ENCODE results near the gene TMSB10. TPM values are rescaled to one million over a fixed set of nuclear protein-coding genes. Genes with fewer than 3 reads are reported as not detected.

Gene TMSB10
- total RNA-seq, 1 experiment from 2014 or later: 1,437 TPM

DNA sequence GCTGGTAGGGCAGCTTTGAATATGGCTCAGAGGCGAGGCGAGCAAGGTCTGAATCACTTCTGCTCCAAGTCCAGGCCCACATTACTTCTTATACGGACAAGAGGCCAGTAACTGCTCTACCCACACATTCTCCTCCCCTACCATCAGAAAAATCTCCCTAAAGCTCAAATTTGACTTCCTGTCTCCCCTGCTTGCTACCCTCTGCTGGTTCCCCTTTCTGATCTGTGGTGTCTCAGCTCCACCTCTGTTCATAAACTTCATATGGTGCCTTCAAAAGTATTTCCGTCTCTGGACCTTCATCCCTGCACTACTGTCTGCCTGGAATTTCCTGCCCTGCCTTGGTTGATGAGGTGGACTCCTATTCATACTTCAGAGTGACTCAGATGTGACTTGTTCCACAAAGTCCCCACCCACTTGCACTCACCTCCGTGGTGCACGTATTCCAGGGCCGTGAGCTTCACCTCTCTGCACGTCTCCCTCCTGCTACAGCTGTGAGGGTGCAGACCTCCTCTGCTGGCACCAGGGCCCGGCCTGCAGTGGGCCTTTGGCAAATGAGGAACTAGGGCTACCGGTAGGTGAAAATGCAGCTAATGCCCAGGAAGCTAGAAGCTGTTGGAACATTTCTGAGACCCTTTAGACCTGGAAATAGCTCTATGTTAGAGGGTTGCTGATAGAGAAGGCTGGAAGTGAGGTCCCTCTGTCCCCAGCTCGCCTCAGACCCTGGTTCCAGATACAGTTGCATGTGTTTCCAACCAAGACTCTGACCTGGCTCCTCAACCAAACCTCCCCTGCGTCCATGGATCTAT lies 41.0 kb downstream of the TMSB10 start:
- intact Hi-C loops (cut with micrococcal nuclease; ENCODE audit: unreplicated experiment): no loop called here
- H3K27ac Mint-ChIP-seq (ENCODE audit: unreplicated experiment): peak overlapping the region; percentile 95

DNA sequence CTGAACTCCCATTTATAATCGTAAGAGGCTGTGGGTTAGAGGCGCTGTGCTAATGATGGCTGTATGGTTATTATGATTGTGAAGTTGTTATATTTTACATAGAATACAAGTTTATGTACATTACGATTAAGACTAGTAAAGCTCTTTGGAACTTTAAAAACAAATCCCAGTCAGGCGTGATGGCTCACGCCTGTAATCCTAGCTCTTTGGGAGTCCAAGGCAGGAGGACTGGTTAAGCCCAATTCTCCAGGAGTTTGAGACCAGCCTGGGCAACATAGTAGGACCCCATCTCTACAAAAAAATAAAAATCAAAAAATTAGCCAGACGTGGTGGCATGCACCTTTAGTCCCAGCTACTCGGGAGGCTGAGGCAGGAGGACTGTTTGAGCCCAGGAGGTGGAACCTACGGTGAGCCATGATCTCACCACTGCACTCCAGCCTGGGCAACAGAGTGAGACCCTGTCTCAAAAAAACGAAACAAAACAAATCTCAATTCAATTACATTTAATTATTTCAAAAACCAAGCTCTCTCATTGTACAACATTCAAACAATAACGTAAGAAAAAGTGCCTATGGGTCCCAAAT lies 41.6 kb downstream of the TMSB10 start:
- peak overlapping the region; percentile 95 for H3K27ac Mint-ChIP-seq (ENCODE audit: unreplicated experiment)
- H3K4me3 Mint-ChIP-seq (ENCODE audit: low read depth, unreplicated experiment): no peak overlapping the region
- no peaks in the 10 kb centered on the region for H3K27me3 Mint-ChIP-seq (ENCODE audit: unreplicated experiment)
- H3K4me1 Mint-ChIP-seq (ENCODE audit: low read depth, unreplicated experiment): peaks cover 31% of the 10 kb centered on the region
- H3K36me3 Mint-ChIP-seq (ENCODE audit: insufficient read depth, unreplicated experiment): peaks cover 13% of the 10 kb centered on the region
- intact Hi-C loops (cut with micrococcal nuclease; ENCODE audit: unreplicated experiment): no loop called here
- BruUV-seq (replicated peaks): no TSS peak
- DNase-seq: no peak
- H3K9me3 Mint-ChIP-seq (ENCODE audit: low read depth, unreplicated experiment): no peaks in the 10 kb centered on the region
- CTCF ChIA-PET: interaction anchor here (1.0 to 3.1 kb wide), 7 partner anchors 11 to 353 kb away, joined by 3 to 26 read pairs (median 4); no protein-coding TSS in a partner anchor
- TF ChIP-seq, protein P1, sequence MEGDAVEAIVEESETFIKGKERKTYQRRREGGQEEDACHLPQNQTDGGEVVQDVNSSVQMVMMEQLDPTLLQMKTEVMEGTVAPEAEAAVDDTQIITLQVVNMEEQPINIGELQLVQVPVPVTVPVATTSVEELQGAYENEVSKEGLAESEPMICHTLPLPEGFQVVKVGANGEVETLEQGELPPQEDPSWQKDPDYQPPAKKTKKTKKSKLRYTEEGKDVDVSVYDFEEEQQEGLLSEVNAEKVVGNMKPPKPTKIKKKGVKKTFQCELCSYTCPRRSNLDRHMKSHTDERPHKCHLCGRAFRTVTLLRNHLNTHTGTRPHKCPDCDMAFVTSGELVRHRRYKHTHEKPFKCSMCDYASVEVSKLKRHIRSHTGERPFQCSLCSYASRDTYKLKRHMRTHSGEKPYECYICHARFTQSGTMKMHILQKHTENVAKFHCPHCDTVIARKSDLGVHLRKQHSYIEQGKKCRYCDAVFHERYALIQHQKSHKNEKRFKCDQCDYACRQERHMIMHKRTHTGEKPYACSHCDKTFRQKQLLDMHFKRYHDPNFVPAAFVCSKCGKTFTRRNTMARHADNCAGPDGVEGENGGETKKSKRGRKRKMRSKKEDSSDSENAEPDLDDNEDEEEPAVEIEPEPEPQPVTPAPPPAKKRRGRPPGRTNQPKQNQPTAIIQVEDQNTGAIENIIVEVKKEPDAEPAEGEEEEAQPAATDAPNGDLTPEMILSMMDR (IDR thresholded peaks at IDR 0.05; ENCODE audit: unreplicated experiment): no peak

More for the DNA sequence above, 41.0 kb downstream of the TMSB10 start:
- DNase-seq: peak; percentile 87
- Mint-ChIP-seq H3K36me3 (ENCODE audit: insufficient read depth, unreplicated experiment) (peaks cover 13% of the 10 kb centered on the region), H3K9me3 (ENCODE audit: low read depth, unreplicated experiment) (no peaks in the 10 kb centered on the region), H3K4me1 (ENCODE audit: low read depth, unreplicated experiment) (peaks cover 31% of the 10 kb centered on the region), H3K4me3 (ENCODE audit: low read depth, unreplicated experiment) (peak overlapping the region; percentile 35), H3K27me3 (ENCODE audit: unreplicated experiment) (no peaks in the 10 kb centered on the region)
- TSS peak; percentile 95 for BruUV-seq (replicated peaks)
- TF ChIP-seq, protein P1 (IDR thresholded peaks at IDR 0.05; ENCODE audit: unreplicated experiment): no peak
- CTCF ChIA-PET: interaction anchor here (0.8 to 3.1 kb wide), 9 partner anchors 12 to 354 kb away, joined by 3 to 26 read pairs (median 3); no protein-coding TSS in a partner anchor

DNA sequence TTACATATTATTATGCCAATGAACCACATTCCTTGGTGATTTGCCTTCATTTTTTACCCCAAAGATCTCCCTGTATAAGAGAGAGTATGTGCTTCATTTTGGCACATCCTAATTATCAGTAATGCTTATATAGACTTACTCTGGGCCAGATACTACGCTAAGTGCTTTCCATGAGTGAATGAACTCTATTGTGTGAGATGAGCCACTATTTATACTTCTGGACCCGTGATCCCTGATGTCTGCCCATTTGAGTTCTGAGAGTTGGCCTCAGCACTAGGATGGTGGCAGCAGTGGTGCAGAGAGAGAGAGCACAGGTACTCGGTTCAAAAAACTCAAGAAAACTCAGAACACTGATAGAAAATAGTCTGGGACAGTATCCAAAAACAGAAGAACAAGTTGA lies 48.1 kb downstream of the TMSB10 start:
- intact Hi-C loops (cut with micrococcal nuclease; ENCODE audit: unreplicated experiment): no loop called here
- BruUV-seq (replicated peaks): no TSS peak
- Mint-ChIP-seq H3K27me3 (ENCODE audit: unreplicated experiment) (no peaks in the 10 kb centered on the region), H3K9me3 (ENCODE audit: low read depth, unreplicated experiment) (no peaks in the 10 kb centered on the region), H3K27ac (ENCODE audit: unreplicated experiment) (no peak overlapping the region), H3K36me3 (ENCODE audit: insufficient read depth, unreplicated experiment) (peaks cover 31% of the 10 kb centered on the region), H3K4me1 (ENCODE audit: low read depth, unreplicated experiment) (peaks cover 10% of the 10 kb centered on the region), H3K4me3 (ENCODE audit: low read depth, unreplicated experiment) (no peak overlapping the region)
- TF ChIP-seq, protein P1 (IDR thresholded peaks at IDR 0.05; ENCODE audit: unreplicated experiment): no peak
- no peak for DNase-seq
- CTCF ChIA-PET: no interaction called here

DNA sequence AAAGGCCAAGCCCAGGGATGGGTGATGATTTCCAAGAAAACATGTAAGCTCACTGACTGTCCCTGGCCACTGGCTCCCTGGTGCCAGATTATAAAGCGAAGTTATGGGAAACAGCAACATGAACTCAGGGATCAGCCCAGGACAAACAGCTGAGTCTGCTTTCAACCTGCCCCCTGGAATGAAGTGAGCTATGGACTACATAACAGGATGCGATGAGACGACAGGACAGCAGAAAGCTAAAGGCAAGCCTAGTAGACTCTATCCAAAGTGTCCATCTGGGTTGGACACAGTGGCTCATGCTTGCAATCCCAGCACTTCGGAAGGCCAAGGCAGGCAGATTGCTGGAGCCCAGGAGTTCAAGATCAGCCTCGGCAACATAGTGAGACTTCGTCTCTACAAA lies 48.9 kb downstream of the TMSB10 start:
- no peak for DNase-seq
- CTCF ChIA-PET: interaction anchor here (0.6 to 0.7 kb wide), 2 partner anchors 14 to 56 kb away, joined by 3 read pairs; no protein-coding TSS in a partner anchor
- no peaks in the 10 kb centered on the region for H3K27me3 Mint-ChIP-seq (ENCODE audit: unreplicated experiment)
- TF ChIP-seq, protein P1 (IDR thresholded peaks at IDR 0.05; ENCODE audit: unreplicated experiment): no peak
- no peak overlapping the region for H3K4me3 Mint-ChIP-seq (ENCODE audit: low read depth, unreplicated experiment)
- no peak overlapping the region for H3K27ac Mint-ChIP-seq (ENCODE audit: unreplicated experiment)
- BruUV-seq (replicated peaks): no TSS peak
- intact Hi-C loops (cut with micrococcal nuclease; ENCODE audit: unreplicated experiment): no loop called here
- peaks cover 18% of the 10 kb centered on the region for H3K4me1 Mint-ChIP-seq (ENCODE audit: low read depth, unreplicated experiment)
- no peaks in the 10 kb centered on the region for H3K9me3 Mint-ChIP-seq (ENCODE audit: low read depth, unreplicated experiment)
- H3K36me3 Mint-ChIP-seq (ENCODE audit: insufficient read depth, unreplicated experiment): peaks cover 38% of the 10 kb centered on the region

Other genes starting within 250 kb of the TMSB10 start
- gene TRABD2A, start 24.6 kb upstream of the TMSB10 start, total RNA-seq (2022): 0.68 and 1.2 TPM in 2 replicates
- gene KCMF1, start 65.5 kb downstream of the TMSB10 start, total RNA-seq (2022): 68.0 and 69.8 TPM in 2 replicates
- gene TCF7L1, start 227.7 kb downstream of the TMSB10 start, total RNA-seq (2022): 2.9 and 3.0 TPM in 2 replicates